Smooth muscle cell (in vitro differentiated cells): ENCODE results near the gene MYO9A. TPM values are rescaled to one million over a fixed set of nuclear protein-coding genes. Genes with fewer than 3 reads are reported as not detected.

Experiments
- DNase-seq: peaks from one replicate; lab custom pipeline; 2025; ENCODE audit not compliant: unreplicated experiment; lab: John Stamatoyannopoulos, UW
- H2AFZ ChIP-seq: fragments of 200-600 bp; sonication (generic); 2 replicates; pipeline ENCODE4 v1.6.0; 2016; ENCODE audit warnings: antibody characterized with exemption, low read depth, mild to moderate bottlenecking
- H3F3A ChIP-seq: fragments of 200-600 bp; sonication (generic); 2 replicates; pipeline ENCODE4 v1.6.0; 2017; ENCODE audit warnings: antibody characterized with exemption, low read depth
- H3K27ac ChIP-seq: fragments of 200-600 bp; sonication (generic); 2 replicates; pipeline ENCODE4 v1.5.1; 2016; ENCODE audit warnings: low read depth, mild to moderate bottlenecking
- H3K27me3 ChIP-seq: fragments of 200-600 bp; sonication (generic); 2 replicates; pipeline ENCODE4 v1.6.1; 2016; ENCODE audit warnings: low read depth, mild to moderate bottlenecking
- H3K36me3 ChIP-seq: fragments of 200-600 bp; sonication (generic); 2 replicates; pipeline ENCODE4 v1.5.1; 2016; ENCODE audit warnings: low read depth
- H3K4me1 ChIP-seq: fragments of 200-600 bp; sonication (generic); 2 replicates; pipeline ENCODE4 v1.5.1; 2016; ENCODE audit warnings: low read depth
- H3K4me2 ChIP-seq: fragments of 200-600 bp; sonication (generic); 2 replicates; pipeline ENCODE4 v1.6.0; 2016; ENCODE audit warnings: mild to moderate bottlenecking
- H3K4me3 ChIP-seq: fragments of 200-600 bp; sonication (generic); 2 replicates; pipeline ENCODE4 v1.5.1; 2016; ENCODE audit warnings: mild to moderate bottlenecking
- H3K79me2 ChIP-seq: fragments of 200-600 bp; sonication (generic); 2 replicates; pipeline ENCODE4 v1.6.0; 2016; ENCODE audit warnings: low read depth, mild to moderate bottlenecking
- H3K9ac ChIP-seq: fragments of 200-600 bp; sonication (generic); 2 replicates; pipeline ENCODE4 v1.6.0; 2016; ENCODE audit warnings: low read depth
- H3K9me3 ChIP-seq: fragments of 200-600 bp; sonication (generic); replicated peaks from 2 replicates; pipeline ENCODE4 v1.5.1; 2016; ENCODE audit warnings: low read depth
- H4K20me1 ChIP-seq: fragments of 200-600 bp; sonication (generic); 2 replicates; pipeline ENCODE4 v1.6.0; 2016; ENCODE audit warnings: low read depth
- WGBS: methylation state at CpG from one replicate; pipeline ENCODE4 v1.1.7; 2016; ENCODE audit warnings: low lambda C conversion rate; 5-methylcytosine and 5-hydroxymethylcytosine counted together
- polyA plus RNA-seq: library from polyadenylated mRNA; unstranded; fragments of >200 nt; fragmentation: Nextera tagmentation; extraction: Ambion mirVana; gene quantifications from 2 replicates; pipeline ENCODE4 v1.2.1, GENCODE V29; 2016
- total RNA-seq: library from RNA; depleted of rRNA; stranded (reverse); fragments of >200 nt; gene quantifications from 2 replicates; pipeline ENCODE4 v1.2.3, GENCODE V29; 2014
- TF ChIP-seq, protein P1 (sequence below): fragments of 200-600 bp; sonication (generic); IDR thresholded peaks from 2 replicates; pipeline ENCODE4 v1.5.1; 2017; ENCODE audit warnings: borderline replicate concordance, mild to moderate bottlenecking, antibody characterized with exemption; ENCODE audit not compliant: insufficient read depth, poor library complexity, severe bottlenecking

MYO9A gene
- total and polyA plus RNA-seq, 2 experiments from 2014 or later, result 10.7 to 36.9 TPM

DNA sequence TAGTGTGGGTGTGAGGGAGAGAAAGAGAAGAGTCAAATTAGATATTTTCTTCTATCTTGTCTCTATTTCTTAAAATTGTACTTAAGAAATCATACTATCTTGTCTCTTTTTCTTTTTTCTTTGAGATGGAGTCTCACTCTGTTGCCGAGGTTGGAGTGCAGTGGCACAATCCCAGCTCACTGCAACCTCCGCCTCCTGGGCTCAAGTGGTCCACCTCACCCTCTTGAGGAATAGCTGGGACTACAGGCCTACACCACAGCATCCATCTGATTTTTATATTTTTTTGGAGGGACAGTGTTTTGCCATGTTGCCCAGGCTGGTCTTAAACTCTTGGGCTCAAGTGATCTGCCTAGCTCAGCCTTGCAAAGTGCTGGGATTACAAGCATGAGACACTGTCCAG lies 104.2 kb downstream of the MYO9A start:
- Histone ChIP-seq H3K4me3 (no peak overlapping the region), H3K27ac (no peak overlapping the region), H3K36me3 (no peaks in the 10 kb centered on the region), H3K9me3 (no peaks in the 10 kb centered on the region), H3K27me3 (no peaks in the 10 kb centered on the region), H3K79me2 (no peaks in the 10 kb centered on the region), H3F3A (no peaks in the 10 kb centered on the region), H4K20me1 (no peaks in the 10 kb centered on the region), H3K4me1 (no peaks in the 10 kb centered on the region), H3K9ac (no peak overlapping the region), H2AFZ (no peak overlapping the region), H3K4me2 (no peak overlapping the region)
- DNase-seq, result no peak
- TF ChIP-seq, protein P1, sequence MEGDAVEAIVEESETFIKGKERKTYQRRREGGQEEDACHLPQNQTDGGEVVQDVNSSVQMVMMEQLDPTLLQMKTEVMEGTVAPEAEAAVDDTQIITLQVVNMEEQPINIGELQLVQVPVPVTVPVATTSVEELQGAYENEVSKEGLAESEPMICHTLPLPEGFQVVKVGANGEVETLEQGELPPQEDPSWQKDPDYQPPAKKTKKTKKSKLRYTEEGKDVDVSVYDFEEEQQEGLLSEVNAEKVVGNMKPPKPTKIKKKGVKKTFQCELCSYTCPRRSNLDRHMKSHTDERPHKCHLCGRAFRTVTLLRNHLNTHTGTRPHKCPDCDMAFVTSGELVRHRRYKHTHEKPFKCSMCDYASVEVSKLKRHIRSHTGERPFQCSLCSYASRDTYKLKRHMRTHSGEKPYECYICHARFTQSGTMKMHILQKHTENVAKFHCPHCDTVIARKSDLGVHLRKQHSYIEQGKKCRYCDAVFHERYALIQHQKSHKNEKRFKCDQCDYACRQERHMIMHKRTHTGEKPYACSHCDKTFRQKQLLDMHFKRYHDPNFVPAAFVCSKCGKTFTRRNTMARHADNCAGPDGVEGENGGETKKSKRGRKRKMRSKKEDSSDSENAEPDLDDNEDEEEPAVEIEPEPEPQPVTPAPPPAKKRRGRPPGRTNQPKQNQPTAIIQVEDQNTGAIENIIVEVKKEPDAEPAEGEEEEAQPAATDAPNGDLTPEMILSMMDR, result no peak
- WGBS, result 95% methylated on average over 2 of the region's 2 CpGs

DNA sequence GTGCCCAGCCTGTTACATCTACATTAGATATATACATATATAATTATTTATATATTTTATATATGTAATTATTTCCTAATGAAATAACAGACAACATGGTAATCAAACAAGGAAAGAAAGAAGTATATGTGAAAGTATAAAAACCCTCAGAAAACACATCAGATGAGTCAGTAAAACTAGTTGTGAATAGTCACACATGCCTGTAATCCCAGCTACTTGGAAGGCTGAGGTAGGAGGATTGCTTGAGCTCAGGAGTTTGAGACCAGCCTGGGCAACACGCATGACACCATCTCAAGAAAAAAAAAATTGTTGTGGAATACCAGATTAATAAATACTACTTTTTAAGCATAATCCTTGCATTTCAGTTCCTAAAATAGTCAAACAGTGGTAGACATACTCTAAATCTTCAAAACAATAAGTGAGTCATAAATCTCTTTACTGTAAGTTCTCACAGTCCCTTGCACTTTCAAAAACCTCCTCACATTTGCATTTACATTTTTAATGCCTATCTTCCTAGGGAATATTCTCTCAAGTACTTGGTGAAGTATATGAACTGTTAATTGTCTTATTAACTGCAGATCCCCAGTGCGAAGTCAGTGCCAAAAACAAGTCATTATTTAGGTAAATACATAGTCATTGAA lies 106.5 kb downstream of the MYO9A start:
- 95% methylated on average over 2 of the region's 2 CpGs for WGBS

DNA sequence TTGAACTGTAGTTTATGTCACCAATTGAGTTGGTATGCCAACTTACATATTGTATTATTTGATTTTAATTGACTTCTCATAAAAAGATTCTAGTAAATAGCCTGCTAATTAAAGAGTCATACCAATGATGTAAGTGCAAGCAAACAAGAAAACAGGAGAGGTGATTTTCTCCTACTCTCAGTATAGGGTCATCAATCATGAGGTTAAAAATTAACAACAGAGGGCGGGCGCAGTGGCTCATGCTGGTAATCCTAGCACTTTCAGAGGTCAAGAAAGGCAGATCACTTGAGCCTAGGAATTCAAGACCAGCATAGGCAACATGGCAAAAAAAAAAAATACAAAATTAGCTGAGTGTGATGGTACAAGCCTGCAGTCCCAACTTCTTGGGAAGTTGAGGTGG lies 108.7 kb downstream of the MYO9A start:
- no peaks in the 10 kb centered on the region for H3F3A ChIP-seq

More for the DNA sequence above, 106.5 kb downstream of the MYO9A start:
- no peak overlapping the region for H3K9ac ChIP-seq
- no peak overlapping the region for H3K4me3 ChIP-seq
- H3K9me3 ChIP-seq, result no peaks in the 10 kb centered on the region
- DNase-seq, result no peak
- H3K4me1 ChIP-seq, result no peaks in the 10 kb centered on the region
- peaks cover 10% of the 10 kb centered on the region for H3K36me3 ChIP-seq
- no peaks in the 10 kb centered on the region for H3F3A ChIP-seq
- H3K4me2 ChIP-seq, result no peak overlapping the region
- H4K20me1 ChIP-seq, result no peaks in the 10 kb centered on the region
- H3K27me3 ChIP-seq, result no peaks in the 10 kb centered on the region
- H3K27ac ChIP-seq, result no peak overlapping the region
- H3K79me2 ChIP-seq, result no peaks in the 10 kb centered on the region
- TF ChIP-seq, protein P1, result no peak
- no peak overlapping the region for H2AFZ ChIP-seq

More for the DNA sequence above, 108.7 kb downstream of the MYO9A start:
- H3K4me3 ChIP-seq, result no peak overlapping the region
- H3K9me3 ChIP-seq, result no peaks in the 10 kb centered on the region
- TF ChIP-seq, protein P1, result no peak
- WGBS, result 96% methylated on average over 2 of the region's 2 CpGs
- H3K9ac ChIP-seq, result no peak overlapping the region
- peaks cover 10% of the 10 kb centered on the region for H3K36me3 ChIP-seq
- H2AFZ ChIP-seq, result no peak overlapping the region
- no peak overlapping the region for H3K4me2 ChIP-seq
- H3K4me1 ChIP-seq, result no peaks in the 10 kb centered on the region
- no peaks in the 10 kb centered on the region for H3K79me2 ChIP-seq
- no peaks in the 10 kb centered on the region for H4K20me1 ChIP-seq
- no peak overlapping the region for H3K27ac ChIP-seq
- no peak for DNase-seq
- H3K27me3 ChIP-seq, result no peaks in the 10 kb centered on the region
